ENCODE measurements around the gene CITED2.

Gene CITED2

DNA sequence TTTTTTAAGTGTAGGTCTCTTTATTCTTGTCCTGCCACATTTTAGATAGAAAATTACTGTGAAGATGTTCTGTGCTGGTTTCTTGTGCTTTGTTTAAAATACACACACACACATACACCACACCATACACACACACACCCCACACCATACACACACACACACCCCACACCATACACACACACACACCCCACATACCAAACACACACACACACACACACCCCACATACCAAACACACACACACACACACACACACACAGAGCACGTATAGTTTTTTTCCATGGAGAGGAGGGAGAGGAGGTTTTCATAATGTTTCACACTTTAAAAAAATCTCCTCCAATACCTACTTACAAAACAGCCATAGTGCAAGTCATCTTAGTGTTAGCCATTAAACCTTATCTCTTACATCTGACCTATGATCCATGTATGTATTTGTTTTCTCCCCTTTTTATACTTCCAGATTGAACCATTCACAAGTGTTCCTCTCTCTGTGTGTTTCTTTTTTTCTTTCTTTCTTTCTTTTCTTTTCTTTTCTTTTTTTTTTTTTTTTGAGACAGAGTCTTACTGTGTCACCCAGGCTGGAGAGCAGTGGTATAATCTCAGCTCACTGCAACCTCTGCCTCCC, 19.7 kb upstream of the CITED2 start:
- no peak overlapping the region for H3K27ac ChIP-seq
- TF ChIP-seq ZFX (IDR thresholded peaks at IDR 0.05), result no peak
- TF ChIP-seq, protein P1, sequence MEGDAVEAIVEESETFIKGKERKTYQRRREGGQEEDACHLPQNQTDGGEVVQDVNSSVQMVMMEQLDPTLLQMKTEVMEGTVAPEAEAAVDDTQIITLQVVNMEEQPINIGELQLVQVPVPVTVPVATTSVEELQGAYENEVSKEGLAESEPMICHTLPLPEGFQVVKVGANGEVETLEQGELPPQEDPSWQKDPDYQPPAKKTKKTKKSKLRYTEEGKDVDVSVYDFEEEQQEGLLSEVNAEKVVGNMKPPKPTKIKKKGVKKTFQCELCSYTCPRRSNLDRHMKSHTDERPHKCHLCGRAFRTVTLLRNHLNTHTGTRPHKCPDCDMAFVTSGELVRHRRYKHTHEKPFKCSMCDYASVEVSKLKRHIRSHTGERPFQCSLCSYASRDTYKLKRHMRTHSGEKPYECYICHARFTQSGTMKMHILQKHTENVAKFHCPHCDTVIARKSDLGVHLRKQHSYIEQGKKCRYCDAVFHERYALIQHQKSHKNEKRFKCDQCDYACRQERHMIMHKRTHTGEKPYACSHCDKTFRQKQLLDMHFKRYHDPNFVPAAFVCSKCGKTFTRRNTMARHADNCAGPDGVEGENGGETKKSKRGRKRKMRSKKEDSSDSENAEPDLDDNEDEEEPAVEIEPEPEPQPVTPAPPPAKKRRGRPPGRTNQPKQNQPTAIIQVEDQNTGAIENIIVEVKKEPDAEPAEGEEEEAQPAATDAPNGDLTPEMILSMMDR (conservative IDR thresholded peaks at IDR 0.05), result no peak

DNA sequence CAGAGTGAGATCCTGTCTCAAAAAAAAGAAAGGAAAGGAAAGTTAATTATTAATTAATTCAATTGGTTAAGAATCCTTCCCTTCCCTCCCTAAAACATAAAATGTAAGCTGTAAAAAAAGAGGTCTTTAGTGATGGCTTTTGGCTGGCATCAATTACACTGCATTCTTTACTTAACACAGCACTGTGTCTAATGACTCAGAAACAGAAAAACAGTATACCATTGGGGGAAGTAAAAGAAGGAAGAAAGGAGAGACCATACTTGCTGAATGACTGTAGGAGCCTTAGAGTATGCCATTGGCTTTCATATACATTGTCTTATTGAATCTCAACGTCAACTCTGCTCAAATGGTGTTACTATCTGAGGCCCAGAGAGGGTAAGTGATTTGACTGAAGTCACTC, 18.3 kb upstream of the CITED2 start:
- no peak for TF ChIP-seq ZFX (IDR thresholded peaks at IDR 0.05)
- TF ChIP-seq, protein P1 (conservative IDR thresholded peaks at IDR 0.05), result no peak
- no peak overlapping the region for H3K27ac ChIP-seq

DNA sequence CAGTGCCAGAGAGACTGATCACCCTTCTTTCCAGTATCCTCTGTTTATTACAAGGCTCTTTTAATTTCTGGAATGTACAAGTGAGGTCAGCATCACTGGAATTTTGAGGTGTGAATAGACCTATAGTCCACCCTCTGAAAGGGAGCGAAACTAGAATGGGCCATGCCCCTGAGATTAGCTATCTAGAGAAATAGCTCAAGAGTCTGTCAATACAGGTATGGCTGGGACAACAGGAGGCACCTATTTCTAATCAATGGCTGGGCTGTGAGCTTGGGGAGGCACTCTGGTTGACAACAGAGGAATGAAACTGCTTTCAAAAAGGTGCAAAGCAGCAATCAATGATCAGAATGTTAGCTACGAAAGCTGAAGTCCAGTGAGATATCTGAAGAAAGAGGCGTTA, 17.3 kb upstream of the CITED2 start:
- no peak for TF ChIP-seq ZFX (IDR thresholded peaks at IDR 0.05)
- TF ChIP-seq, protein P1 (conservative IDR thresholded peaks at IDR 0.05), result no peak
- no peak overlapping the region for H3K27ac ChIP-seq

DNA sequence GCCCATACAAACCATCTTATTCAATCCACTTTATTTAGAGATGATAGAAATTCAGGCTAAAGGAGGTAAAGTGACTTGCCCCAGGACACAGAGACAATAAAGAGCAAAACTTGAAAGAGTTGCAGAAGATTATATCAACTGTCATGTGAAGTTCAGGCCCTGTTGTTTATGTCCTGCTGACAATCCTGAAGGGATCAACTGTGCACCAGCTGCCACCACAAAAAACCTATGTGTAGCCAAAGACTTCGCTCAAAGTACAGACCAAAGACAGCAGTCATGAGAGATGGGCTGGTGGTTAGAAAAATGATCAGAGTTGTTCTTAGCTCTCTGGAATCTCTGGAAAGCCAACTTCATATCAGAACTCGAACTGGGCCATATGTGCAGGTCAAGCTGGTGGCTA, 16.0 kb upstream of the CITED2 start:
- no peak overlapping the region for H3K27ac ChIP-seq
- TF ChIP-seq ZFX (IDR thresholded peaks at IDR 0.05), result no peak
- TF ChIP-seq, protein P1 (conservative IDR thresholded peaks at IDR 0.05), result no peak

DNA sequence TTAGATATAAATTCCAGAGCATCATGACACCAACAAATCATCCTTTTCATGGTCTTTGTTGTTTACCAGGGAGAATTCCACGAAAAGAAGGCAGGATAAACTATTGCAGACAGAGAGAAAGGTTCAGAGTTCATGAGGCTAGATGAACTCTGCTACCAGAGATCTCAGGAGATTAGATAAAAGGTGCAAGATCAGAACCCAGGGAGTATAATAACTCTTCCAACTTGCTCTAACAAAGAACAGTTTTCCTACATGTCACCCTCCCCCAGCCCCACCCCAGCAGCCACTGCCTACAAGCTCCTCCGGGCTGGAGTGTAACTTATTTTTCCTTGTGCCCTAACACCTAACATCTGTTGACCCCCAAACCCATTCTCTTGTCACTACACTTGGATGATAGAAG, 13.9 kb upstream of the CITED2 start:
- H3K27ac ChIP-seq, result no peak overlapping the region
- TF ChIP-seq, protein P1 (conservative IDR thresholded peaks at IDR 0.05), result no peak
- TF ChIP-seq ZFX (IDR thresholded peaks at IDR 0.05), result no peak

DNA sequence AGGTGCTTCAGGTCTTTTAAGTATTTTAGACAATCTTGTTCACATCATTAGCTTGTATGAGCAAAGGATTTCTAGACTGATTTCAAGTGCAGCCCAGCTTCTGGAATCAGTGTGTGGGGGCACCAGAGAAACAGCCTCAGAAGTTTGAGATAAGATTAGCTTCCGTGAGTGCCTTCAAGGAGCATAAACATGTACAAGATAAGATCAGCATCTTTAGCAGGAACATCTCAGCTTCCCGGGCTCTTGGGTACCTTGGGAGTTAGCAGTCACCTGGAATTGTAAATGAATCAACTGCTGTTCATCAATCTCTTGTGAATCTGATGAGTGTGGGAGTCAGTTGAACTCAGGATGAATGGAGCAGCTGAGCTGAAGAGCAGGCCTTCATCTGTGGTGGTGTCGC, 12.0 kb upstream of the CITED2 start:
- TF ChIP-seq, protein P1 (conservative IDR thresholded peaks at IDR 0.05), result no peak
- no peak for TF ChIP-seq ZFX (IDR thresholded peaks at IDR 0.05)
- H3K27ac ChIP-seq, result no peak overlapping the region

DNA sequence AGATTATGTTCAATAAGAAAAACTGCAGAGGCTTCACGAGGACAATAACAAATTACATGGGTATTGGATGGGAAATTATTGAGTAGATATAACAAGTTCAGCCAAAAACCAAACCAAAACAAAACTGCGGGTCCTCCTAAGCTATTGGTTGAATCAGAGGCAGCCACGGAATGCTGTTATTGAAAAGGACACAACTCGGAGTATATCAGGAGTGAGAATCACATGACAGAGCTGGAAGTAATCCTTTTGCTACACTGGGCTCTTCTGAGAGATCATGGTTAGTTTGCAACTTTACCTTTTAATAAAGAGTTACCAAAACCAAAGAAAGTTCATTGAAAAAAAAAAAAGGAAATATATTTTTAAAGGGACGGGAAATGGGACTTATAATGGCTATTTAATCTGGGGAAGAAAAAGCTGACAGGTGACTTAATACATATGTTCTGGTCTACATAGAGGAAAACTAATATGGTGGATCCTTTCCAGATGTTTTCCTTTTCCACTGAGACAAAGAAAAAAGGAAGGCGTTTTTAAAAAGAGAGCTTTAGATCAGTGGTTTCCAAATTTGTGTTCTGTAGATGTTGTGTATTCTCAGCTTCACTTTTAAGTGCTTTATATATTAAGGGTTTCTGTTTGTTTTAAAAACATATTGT, 6.9 kb upstream of the CITED2 start:
- H3K27ac ChIP-seq, result no peak overlapping the region
- TF ChIP-seq ZFX (IDR thresholded peaks at IDR 0.05), result no peak
- TF ChIP-seq, protein P1 (conservative IDR thresholded peaks at IDR 0.05), result no peak

Measured in C4-2B (cell line).